ENCODE data around the gene GAPVD1.

DNA sequence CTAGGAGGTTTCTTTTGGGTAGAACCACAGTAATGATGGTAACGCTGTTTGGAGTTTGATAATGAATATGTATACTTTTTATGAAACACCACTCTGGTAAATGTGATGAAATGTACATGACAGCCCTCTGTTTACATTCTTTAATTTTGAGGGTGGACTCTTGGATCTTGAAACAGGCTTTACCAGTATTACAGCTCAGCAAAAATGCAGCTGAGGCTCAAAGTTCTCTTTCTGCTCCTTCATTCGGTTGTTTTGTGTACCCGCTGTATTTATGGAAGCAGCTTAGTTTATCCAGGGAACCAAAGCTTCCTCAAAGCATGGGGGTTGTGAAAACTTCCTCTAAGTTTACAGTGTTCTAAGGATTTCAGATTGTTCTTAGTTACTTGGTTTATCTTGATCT lies 11.1 kb downstream of the GAPVD1 start:
- no peak for TF ChIP-seq CTCF (conservative IDR thresholded peaks at IDR 0.05)
- TF ChIP-seq ZFX (IDR thresholded peaks at IDR 0.05), result no peak
